Suppressor macrophage treated with lipopolysaccharide for 1 hour (primary cell): ENCODE data around the gene PTPRG.

Experiments used
- DNase-seq, 3 donors: peaks; one replicate each; pipeline ENCODE4 v3.0.0-alpha.2; 2020 to 2022

PTPRG gene

GRCh38 chr3:61978460-61979419 is 417.4 kb downstream of the PTPRG start:
- DNase-seq: no peak

GRCh38 chr3:61979638-61980037 is 418.3 kb downstream of the PTPRG start:
- DNase-seq: no peak

GRCh38 chr3:61980041-61980440 is 418.7 kb downstream of the PTPRG start:
- DNase-seq: no peak

GRCh38 chr3:61981060-61981459 is 419.7 kb downstream of the PTPRG start:
- no peak for DNase-seq

- DNase-seq: no peak
Observed at GRCh38 chr3:61983479-61983878, 422.1 kb downstream of the PTPRG start.

- no peak for DNase-seq
Observed at GRCh38 chr3:61985020-61985419, 423.6 kb downstream of the PTPRG start.

GRCh38 chr3:61986473-61986872 is 425.1 kb downstream of the PTPRG start:
- no peak for DNase-seq

GRCh38 chr3:61989681-61990080 is 428.3 kb downstream of the PTPRG start:
- no peak for DNase-seq

GRCh38 chr3:61990327-61991027 is 429.1 kb downstream of the PTPRG start:
- DNase-seq: no peak

- DNase-seq: no peak
Observed at GRCh38 chr3:61991706-61992105, 430.3 kb downstream of the PTPRG start.

GRCh38 chr3:61996366-61996765 is 435.0 kb downstream of the PTPRG start:
- no peak for DNase-seq

- DNase-seq: no peak
Observed at GRCh38 chr3:61997101-61997500, 435.7 kb downstream of the PTPRG start.

- DNase-seq: no peak
Observed at GRCh38 chr3:62003835-62004234, 442.5 kb downstream of the PTPRG start.

- no peak for DNase-seq
Observed at GRCh38 chr3:62007036-62007435, 445.7 kb downstream of the PTPRG start.

- DNase-seq: no peak
Observed at GRCh38 chr3:62010989-62011388, 449.6 kb downstream of the PTPRG start.

GRCh38 chr3:62011666-62012065 is 450.3 kb downstream of the PTPRG start:
- DNase-seq: no peak

GRCh38 chr3:62013951-62014350 is 452.6 kb downstream of the PTPRG start:
- DNase-seq: no peak

GRCh38 chr3:62015111-62015510 is 453.7 kb downstream of the PTPRG start:
- DNase-seq: no peak

- DNase-seq: no peak
Observed at GRCh38 chr3:62019906-62020305, 458.5 kb downstream of the PTPRG start.

- no peak for DNase-seq
Observed at GRCh38 chr3:62020706-62021105, 459.3 kb downstream of the PTPRG start.

- DNase-seq: no peak
Observed at GRCh38 chr3:62022312-62022711, 460.9 kb downstream of the PTPRG start.

- DNase-seq: no peak
Observed at GRCh38 chr3:62024882-62025281, 463.5 kb downstream of the PTPRG start.

- DNase-seq: no peak
Observed at GRCh38 chr3:62025913-62026312, 464.5 kb downstream of the PTPRG start.

GRCh38 chr3:62027241-62027640 is 465.9 kb downstream of the PTPRG start:
- no peak for DNase-seq
